Measurements from ENCODE around the gene TNNT3.

GRCh38 chr11:1943576-1943975 is 24.1 kb downstream of the TNNT3 start:
- TF ChIP-seq REST (IDR thresholded peaks at IDR 0.05; ENCODE audit: low read depth): no peak
- no peak for TF ChIP-seq CREB1 (IDR thresholded peaks at IDR 0.05; ENCODE audit: low read depth)
- no peak for TF ChIP-seq RAD21 (IDR thresholded peaks at IDR 0.05; ENCODE audit: low read depth)
- TF ChIP-seq EP300 (IDR thresholded peaks at IDR 0.05; ENCODE audit: borderline replicate concordance): no peak
- no peak for TF ChIP-seq CEBPB (IDR thresholded peaks at IDR 0.05)
- TF ChIP-seq NFIC (IDR thresholded peaks at IDR 0.05): no peak
- no peak for TF ChIP-seq TCF12 (IDR thresholded peaks at IDR 0.05; ENCODE audit: low read depth)
- TF ChIP-seq TEAD4 (IDR thresholded peaks at IDR 0.05): no peak
- no peak for TF ChIP-seq YY1 (IDR thresholded peaks at IDR 0.05; ENCODE audit: low read depth)
- no peak for TF ChIP-seq MAX (IDR thresholded peaks at IDR 0.05)
- no peak for TF ChIP-seq TAF1 (IDR thresholded peaks at IDR 0.05; ENCODE audit: low read depth)
